HL-60 (cell line): Measurements from ENCODE around the gene OAS2.
A peak's percentile ranks its signal among the peaks of the same experiment; 100 is the strongest.

Source experiments
- DNase-seq, 2 experiments: peaks; one replicate each; pipeline ENCODE4 v3.0.0-alpha.2; 2010 to 2020; ENCODE audit warnings: low read depth in 1 of 2, low spot score in 1 of 2
- H3K27ac ChIP-seq: fragments of 250-450 bp; sonication (Bioruptor Pico); replicated peaks from 2 replicates; pipeline ENCODE4 v1.5.1; 2020; ENCODE audit warnings: mild to moderate bottlenecking, moderate library complexity
- H3K27me3 ChIP-seq: fragments of 250-450 bp; sonication (Bioruptor Pico); 2 replicates; pipeline ENCODE4 v1.5.1; 2021; ENCODE audit warnings: mild to moderate bottlenecking, moderate library complexity; ENCODE audit not compliant: insufficient read depth, poor library complexity, severe bottlenecking
- H3K4me3 ChIP-seq: replicated peaks from 2 replicates; pipeline ENCODE4 v1.5.1; 2011; ENCODE audit warnings: mild to moderate bottlenecking, control low read depth, low read length; ENCODE audit not compliant: insufficient read depth
- CTCF ChIP-seq: IDR thresholded peaks from one replicate; pipeline ENCODE4 v1.5.1; 2011; ENCODE audit warnings: low read length, control low read depth, inconsistent platforms; ENCODE audit not compliant: insufficient read depth
- GABPA ChIP-seq: IDR thresholded peaks from 2 replicates; pipeline ENCODE4 v1.6.1; 2012; ENCODE audit warnings: low read depth
- POLR2AphosphoS5 ChIP-seq: IDR thresholded peaks from 2 replicates; pipeline ENCODE4 v1.6.1; 2012; ENCODE audit warnings: low read depth
- REST ChIP-seq: IDR thresholded peaks from 2 replicates; pipeline ENCODE4 v1.6.1; 2012; ENCODE audit warnings: low read depth; ENCODE audit not compliant: insufficient replicate concordance
- SPI1 ChIP-seq: IDR thresholded peaks from 2 replicates; pipeline ENCODE4 v1.6.1; 2012; ENCODE audit warnings: low read depth, mild to moderate bottlenecking, borderline replicate concordance

The OAS2 gene

GRCh38 chr12:112992541-112993398, 14.5 kb downstream of the OAS2 start:
- no peaks in the 10 kb centered on the region for H3K27me3 ChIP-seq
- TF ChIP-seq GABPA (no peak), CTCF (peak; percentile 99)
- H3K4me3 ChIP-seq = no peak overlapping the region
- no peak overlapping the region for H3K27ac ChIP-seq
- peak; percentile 37 to 60 for DNase-seq

- Histone ChIP-seq H3K27ac (no peak overlapping the region), H3K27me3 (no peaks in the 10 kb centered on the region), H3K4me3 (no peak overlapping the region)
- no peak for TF ChIP-seq POLR2AphosphoS5
- TF ChIP-seq REST = no peak
- TF ChIP-seq GABPA = no peak
- TF ChIP-seq SPI1 = no peak
- no peak for TF ChIP-seq CTCF
- DNase-seq = no peak
Measured at GRCh38 chr12:112995008-112995407, 16.7 kb downstream of the OAS2 start.

- TF ChIP-seq POLR2AphosphoS5 = no peak
- no peak for TF ChIP-seq REST
- no peak for TF ChIP-seq SPI1
- no peak for TF ChIP-seq GABPA
- TF ChIP-seq CTCF = no peak
- H3K4me3 ChIP-seq = no peak overlapping the region
- DNase-seq = no peak
- no peaks in the 10 kb centered on the region for H3K27me3 ChIP-seq
- H3K27ac ChIP-seq = no peak overlapping the region
Measured at GRCh38 chr12:112996501-112996900, 18.2 kb downstream of the OAS2 start.
